ENCODE measurements around the gene TIMP2. TPM values are rescaled to one million over a fixed set of nuclear protein-coding genes. Genes with fewer than 3 reads are reported as not detected.
A peak's percentile ranks its signal among the peaks of the same experiment; 100 is the strongest.
"Not testable (repeated sequence)": the region's sequence is repeated elsewhere in the genome, so short reads cannot be mapped to it uniquely, and the experiment has no call there.

Gene TIMP2
- total and polyA plus RNA-seq, 2 experiments from 2014 or later: 20.9 to 63.3 TPM

GRCh38 chr17:78946631-78947030 is 21.4 kb upstream of the TIMP2 start:
- Histone ChIP-seq H4K20me1 (ENCODE audit: insufficient read depth, poor library complexity, severe bottlenecking) (no peaks in the 10 kb centered on the region), H3K4me3 (no peak overlapping the region), H3K9me3 (ENCODE audit: low read depth) (peaks cover 6% of the 10 kb centered on the region), H3K9me2 (replicated peaks; ENCODE audit: insufficient read depth) (no peaks in the 10 kb centered on the region), H3K79me2 (no peaks in the 10 kb centered on the region), H3K27me3 (no peaks in the 10 kb centered on the region), H3K4me2 (no peak overlapping the region), H3K4me1 (ENCODE audit: insufficient read depth) (peaks cover 12% of the 10 kb centered on the region), H3K27ac (peak overlapping the region; percentile 88), H3K36me3 (replicated peaks; ENCODE audit: insufficient read depth, low read depth) (no peaks in the 10 kb centered on the region), H2AFZ (no peak overlapping the region)
- 90% methylated on average over 8 of the region's 8 CpGs for WGBS (ENCODE audit: low lambda C conversion rate, missing lambda C conversion rate)
- TF ChIP-seq CTCF (IDR thresholded peaks at IDR 0.05; ENCODE audit: poor library complexity): no peak
- no peak for TF ChIP-seq EZH2phosphoT487 (IDR thresholded peaks at IDR 0.05; ENCODE audit: low read depth, severe bottlenecking, unreplicated experiment)
- no peak for TF ChIP-seq EZH2 (IDR thresholded peaks at IDR 0.05; ENCODE audit: borderline replicate concordance)
- no peak for DNase-seq (ENCODE audit: low spot score)

- TF ChIP-seq EZH2phosphoT487 (IDR thresholded peaks at IDR 0.05; ENCODE audit: low read depth, severe bottlenecking, unreplicated experiment) (no peak), CTCF (IDR thresholded peaks at IDR 0.05; ENCODE audit: poor library complexity) (no peak), EZH2 (IDR thresholded peaks at IDR 0.05; ENCODE audit: borderline replicate concordance) (no peak)
These were observed 20.9 kb upstream of the TIMP2 start for GRCh38 chr17:78946131-78946530.

GRCh38 chr17:78945455-78945854 is 20.3 kb upstream of the TIMP2 start:
- DNase-seq (ENCODE audit: low spot score); H3K79me2 ChIP-seq; H2AFZ ChIP-seq; H3K9me3 ChIP-seq (ENCODE audit: low read depth); H3K4me1 ChIP-seq (ENCODE audit: insufficient read depth); H3K27me3 ChIP-seq; H3K9me2 ChIP-seq (replicated peaks; ENCODE audit: insufficient read depth); H3K4me2 ChIP-seq; H3K4me3 ChIP-seq; H3K36me3 ChIP-seq (replicated peaks; ENCODE audit: insufficient read depth, low read depth); H3K27ac ChIP-seq; H4K20me1 ChIP-seq (ENCODE audit: insufficient read depth, poor library complexity, severe bottlenecking): not testable (repeated sequence)
- 94% methylated on average over 12 of the region's 12 CpGs for WGBS (ENCODE audit: low lambda C conversion rate, missing lambda C conversion rate)

More at GRCh38 chr17:78946131-78946530, 20.9 kb upstream of the TIMP2 start:
- no peaks in the 10 kb centered on the region for H3K36me3 ChIP-seq (replicated peaks; ENCODE audit: insufficient read depth, low read depth)
- 89% methylated on average over 7 of the region's 7 CpGs for WGBS (ENCODE audit: low lambda C conversion rate, missing lambda C conversion rate)
- H3K27ac ChIP-seq: no peak overlapping the region
- peaks cover 9% of the 10 kb centered on the region for H3K4me1 ChIP-seq (ENCODE audit: insufficient read depth)
- peaks cover 6% of the 10 kb centered on the region for H3K9me3 ChIP-seq (ENCODE audit: low read depth)
- no peak overlapping the region for H3K4me3 ChIP-seq
- no peaks in the 10 kb centered on the region for H3K79me2 ChIP-seq
- H3K9me2 ChIP-seq (replicated peaks; ENCODE audit: insufficient read depth): no peaks in the 10 kb centered on the region
- no peaks in the 10 kb centered on the region for H4K20me1 ChIP-seq (ENCODE audit: insufficient read depth, poor library complexity, severe bottlenecking)
- no peaks in the 10 kb centered on the region for H3K27me3 ChIP-seq
- no peak for DNase-seq (ENCODE audit: low spot score)
- no peak overlapping the region for H2AFZ ChIP-seq
- no peak overlapping the region for H3K4me2 ChIP-seq

GRCh38 chr17:78944956-78945355 is 19.8 kb upstream of the TIMP2 start:
- no peaks in the 10 kb centered on the region for H3K9me3 ChIP-seq (ENCODE audit: low read depth)
- TF ChIP-seq EZH2phosphoT487 (IDR thresholded peaks at IDR 0.05; ENCODE audit: low read depth, severe bottlenecking, unreplicated experiment) (no peak), CTCF (IDR thresholded peaks at IDR 0.05; ENCODE audit: poor library complexity) (no peak), EZH2 (IDR thresholded peaks at IDR 0.05; ENCODE audit: borderline replicate concordance) (no peak)
- no peak overlapping the region for H3K4me2 ChIP-seq
- no peaks in the 10 kb centered on the region for H3K27me3 ChIP-seq
- no peaks in the 10 kb centered on the region for H3K9me2 ChIP-seq (replicated peaks; ENCODE audit: insufficient read depth)
- H3K36me3 ChIP-seq (replicated peaks; ENCODE audit: insufficient read depth, low read depth): no peaks in the 10 kb centered on the region
- no peak for DNase-seq (ENCODE audit: low spot score)
- H4K20me1 ChIP-seq (ENCODE audit: insufficient read depth, poor library complexity, severe bottlenecking): no peaks in the 10 kb centered on the region
- H3K4me1 ChIP-seq (ENCODE audit: insufficient read depth): peaks cover 10% of the 10 kb centered on the region
- WGBS (ENCODE audit: low lambda C conversion rate, missing lambda C conversion rate): 90% methylated on average over 10 of the region's 10 CpGs
- H3K4me3 ChIP-seq: no peak overlapping the region
- H3K27ac ChIP-seq: no peak overlapping the region
- H2AFZ ChIP-seq: no peak overlapping the region
- H3K79me2 ChIP-seq: no peaks in the 10 kb centered on the region
